HepG2 (cell line): ENCODE results near the gene MOGAT3. TPM values are rescaled to one million over a fixed set of nuclear protein-coding genes. Genes with fewer than 3 reads are reported as not detected.

Experiments
- AGO1 ChIP-seq: fragments of 200-400 bp; formaldehyde crosslinking; IDR thresholded peaks from 2 replicates; pipeline ENCODE4 v1.6.1; 2017; ENCODE audit warnings: mild to moderate bottlenecking, low read depth, low read length, moderate library complexity; ENCODE audit not compliant: poor library complexity, severe bottlenecking
- CBFB ChIP-seq: sonication (generic); formaldehyde crosslinking; IDR thresholded peaks from 2 replicates; pipeline ENCODE4 v1.4.0; 2020; ENCODE audit warnings: missing genetic modification reagents
- FUBP1 ChIP-seq: sonication (generic); formaldehyde crosslinking; IDR thresholded peaks from 2 replicates; pipeline ENCODE4 v1.5.1; 2020; ENCODE audit warnings: missing genetic modification reagents, mild to moderate bottlenecking, borderline replicate concordance
- HHEX ChIP-seq: IDR thresholded peaks from 2 replicates; pipeline ENCODE4 v1.6.1; 2016; ENCODE audit warnings: control low read depth
- HMGXB4 ChIP-seq, 2 experiments: sonication (generic) in 1 of 2; formaldehyde crosslinking in 1 of 2; IDR thresholded peaks; 2 replicates each; pipeline versions ENCODE4 v1.4.0 to v1.6.1; 2018 to 2020; ENCODE audit warnings: missing genetic modification reagents in 2 of 2, borderline replicate concordance in 1 of 2, low read depth in 1 of 2, mild to moderate bottlenecking in 1 of 2, missing biosample characterization in 1 of 2
- HOXA5 ChIP-seq: sonication (generic); formaldehyde crosslinking; IDR thresholded peaks from 2 replicates; pipeline ENCODE4 v1.4.0; 2020; ENCODE audit warnings: missing genetic modification reagents
- IRX3 ChIP-seq: sonication (generic); formaldehyde crosslinking; IDR thresholded peaks from 2 replicates; pipeline ENCODE4 v1.8.1; 2023; ENCODE audit warnings: mild to moderate bottlenecking, low read depth, missing genetic modification reagents, borderline replicate concordance
- NKX3-1 ChIP-seq: sonication (generic); formaldehyde crosslinking; IDR thresholded peaks from 2 replicates; pipeline ENCODE4 v1.5.0; 2020; ENCODE audit warnings: missing genetic modification reagents
- NR2F1 ChIP-seq, 2 experiments: fragments of 450-650 bp in 1 of 2; formaldehyde crosslinking in 1 of 2; IDR thresholded peaks; 2 replicates each; pipeline versions ENCODE4 v1.5.0 to v1.6.1; 2016 to 2020; ENCODE audit warnings: mild to moderate bottlenecking in 1 of 2, missing compliant biosample characterization in 1 of 2, missing genetic modification reagents in 1 of 2, moderate library complexity in 1 of 2
- REST ChIP-seq, 2 experiments: IDR thresholded peaks; 2 replicates each; pipeline ENCODE4 v1.6.1; 2011 to 2012; ENCODE audit warnings: low read length in 2 of 2, borderline replicate concordance in 1 of 2, low read depth in 1 of 2, mild to moderate bottlenecking in 1 of 2, moderate library complexity in 1 of 2
- SRSF1 ChIP-seq: fragments of 200-400 bp; formaldehyde crosslinking; optimal IDR thresholded peaks from 2 replicates; pipeline ENCODE3; 2017; ENCODE audit warnings: mild to moderate bottlenecking, low read depth, low read length, moderate library complexity
- TBX3 ChIP-seq: fragments of 450-650 bp; IDR thresholded peaks from 2 replicates; pipeline ENCODE4 v1.6.1; 2017; ENCODE audit warnings: antibody characterized with exemption, mild to moderate bottlenecking, inconsistent platforms, borderline replicate concordance
- TOE1 ChIP-seq: sonication (generic); formaldehyde crosslinking; IDR thresholded peaks from 2 replicates; pipeline ENCODE4 v1.4.0; 2020; ENCODE audit warnings: mild to moderate bottlenecking, missing genetic modification reagents
- ZBTB3 ChIP-seq: sonication (generic); formaldehyde crosslinking; IDR thresholded peaks from 2 replicates; pipeline ENCODE4 v1.4.0; 2020; ENCODE audit warnings: low read depth, mild to moderate bottlenecking, moderate library complexity, missing genetic modification reagents, borderline replicate concordance
- ZKSCAN1 ChIP-seq: fragments of 150-350 bp; IDR thresholded peaks from 2 replicates; pipeline ENCODE4 v1.6.1; 2014; ENCODE audit warnings: low read length
- ZNF235 ChIP-seq: sonication (generic); formaldehyde crosslinking; IDR thresholded peaks from 2 replicates; pipeline ENCODE4 v1.8.1; 2023; ENCODE audit warnings: mild to moderate bottlenecking, missing genetic modification reagents, borderline replicate concordance
- ZNF576 ChIP-seq: sonication (generic); formaldehyde crosslinking; IDR thresholded peaks from 2 replicates; pipeline ENCODE4 v1.4.0; 2020; ENCODE audit warnings: mild to moderate bottlenecking, missing genetic modification reagents
- ZNF644 ChIP-seq: IDR thresholded peaks from 2 replicates; pipeline ENCODE4 v1.6.1; 2016; ENCODE audit warnings: low read depth
- ZNF773 ChIP-seq: sonication (generic); formaldehyde crosslinking; IDR thresholded peaks from 2 replicates; pipeline ENCODE4 v1.4.0; 2020; ENCODE audit warnings: missing genetic modification reagents, borderline replicate concordance
- ZNF782 ChIP-seq: sonication (generic); formaldehyde crosslinking; IDR thresholded peaks from 2 replicates; pipeline ENCODE4 v1.4.0; 2020; ENCODE audit warnings: missing genetic modification reagents, mild to moderate bottlenecking, borderline replicate concordance
- polyA plus RNA-seq, 8 experiments: library from polyadenylated mRNA; depleted of rRNA in 3 of 8; stranded (reverse) in 7 of 8; unstranded in 1 of 8; fragments of >200 nt; fragmentation: Illumina TruSeq in 4 of 8; extraction: Trizol in 4 of 8; gene quantifications; 2 replicates each; pipeline versions ENCODE4 v1.2.1 to v1.2.3, GENCODE V29; 2011 to 2016; ENCODE audit warnings: low read depth in 4 of 8, missing spikeins in 1 of 8, mixed read lengths in 1 of 8; ENCODE audit not compliant: insufficient read depth in 1 of 8
- total RNA-seq, 5 experiments: library from RNA; depleted of rRNA; stranded (reverse); fragments of >200 nt; fragmentation: Illumina TruSeq; extraction: Trizol; gene quantifications; 2 replicates each; pipeline ENCODE4 v1.2.3, GENCODE V29; 2016; ENCODE audit warnings: low read depth in 1 of 5

Gene MOGAT3
- total and polyA plus RNA-seq, 2 of the 13 experiments (the other 11 are each of a cell fraction or from before 2014, with no cell fraction given) = 22.5 to 30.5 TPM

GRCh38 chr7:101245147-101245668 is 44.4 kb upstream of the MOGAT3 start (continued):
- TF ChIP-seq NKX3-1 (CRISPR knock-in tag) (0 out of 2 replicates have a peak, but pooled peaks have one; percentile 50), HOXA5 (CRISPR knock-in tag) (peak; percentile 33; the same call in 1 of the 2 replicates), NR2F1 (CRISPR knock-in tag; IDR thresholded peaks at IDR 0.05) (no peak), TBX3 (no peak), ZNF782 (no peak), REST (IDR thresholded peaks at IDR 0.05; ENCODE audit: borderline replicate concordance in 1 of 2, low read depth in 1 of 2, low read length in 2 of 2) (no peak), AGO1 (no peak), ZNF644 (no peak), CBFB (CRISPR knock-in tag) (no peak), FUBP1 (CRISPR knock-in tag) (no peak), IRX3 (CRISPR knock-in tag) (no peak), HMGXB4 (CRISPR knock-in tag; IDR thresholded peaks at IDR 0.05; ENCODE audit: borderline replicate concordance in 1 of 2, low read depth in 1 of 2) (no peak), ZNF773 (CRISPR knock-in tag) (no peak), ZNF235 (CRISPR knock-in tag) (no peak), ZBTB3 (no peak), ZNF576 (CRISPR knock-in tag) (no peak), HHEX (CRISPR knock-in tag) (no peak), ZKSCAN1 (no peak), SRSF1 (no peak), TOE1 (CRISPR knock-in tag) (no peak; the same call in 1 of the 2 replicates)
